Measurements from ENCODE around the gene SNAP29. TPM values are rescaled to one million over a fixed set of nuclear protein-coding genes. Genes with fewer than 3 reads are reported as not detected.
A peak's percentile ranks its signal among the peaks of the same experiment; 100 is the strongest.
"Not testable (repeated sequence)": the region's sequence is repeated elsewhere in the genome, so short reads cannot be mapped to it uniquely, and the experiment has no call there.

Gene SNAP29
- 5.4 and 6.6 TPM in 2 replicates for total RNA-seq (2014; rRNA removed; shearing (Covaris generic))

- peak; percentile 99 for DNase-seq (ENCODE audit: low read depth)
These were observed at the start of gene SNAP29, which contains the start of gene PI4KA for GRCh38 chr22:20858615-20859416. SNAP29 (plus strand) TSS chr22:20859007; CDS start chr22:20859111, 104 bp downstream. PI4KA (minus strand) TSS chr22:20858811; CDS start chr22:20858725, 86 bp downstream.

DNA sequence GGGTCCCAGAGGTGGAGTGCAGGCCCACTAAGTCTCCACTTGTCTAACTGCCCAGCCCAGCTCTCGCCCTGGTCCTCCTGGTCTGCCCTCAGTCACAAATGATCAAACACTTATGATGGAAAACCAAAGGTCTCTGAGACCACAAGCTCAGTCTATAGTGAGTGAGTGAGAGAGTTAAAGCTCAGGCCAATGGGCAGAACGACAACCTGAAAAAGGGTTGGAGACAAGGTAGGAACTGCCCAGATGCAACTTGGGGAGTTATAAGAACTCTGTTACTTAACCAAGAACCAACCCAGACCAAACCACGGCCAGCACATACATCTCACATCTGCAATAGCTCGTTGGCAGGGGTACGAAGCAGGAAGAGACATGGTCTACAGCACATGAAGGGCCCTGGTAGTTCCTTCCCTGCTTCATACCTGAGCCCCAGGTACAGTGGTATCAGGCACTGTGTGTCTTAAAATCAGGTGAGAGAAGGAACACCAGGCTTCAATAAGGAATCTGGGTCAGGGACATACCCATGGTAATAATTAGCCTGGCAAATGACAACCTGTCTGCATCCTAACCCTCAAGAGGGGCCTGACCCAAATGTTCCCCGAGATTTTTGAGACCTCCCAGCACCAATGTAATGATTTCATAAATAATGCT lies 49.1 kb upstream of the SNAP29 start:
- no peak for DNase-seq (ENCODE audit: low read depth)

DNA sequence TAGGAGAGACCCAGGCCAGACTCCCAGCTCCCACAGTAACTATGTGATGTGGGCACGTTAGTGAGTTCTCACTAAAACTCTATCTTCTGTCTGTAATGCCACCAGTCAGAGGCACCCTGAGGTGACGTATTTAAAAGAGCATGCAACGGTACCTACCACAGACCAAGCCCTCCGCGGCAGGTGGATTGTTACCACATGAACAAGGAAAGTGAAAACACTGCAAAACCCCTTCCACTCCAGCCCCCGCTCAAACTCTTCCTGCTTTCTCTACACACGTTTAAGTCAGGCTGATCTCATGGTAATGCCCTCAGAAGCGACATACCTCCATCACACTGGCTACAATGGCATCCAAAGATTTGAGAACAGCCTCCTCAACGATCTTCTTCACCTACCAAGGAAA lies 48.2 kb upstream of the SNAP29 start:
- no peak for DNase-seq (ENCODE audit: low read depth)

GRCh38 chr22:20811171-20811570 lies 47.6 kb upstream of the SNAP29 start:
- no peak for DNase-seq (ENCODE audit: low read depth)

GRCh38 chr22:20811971-20812660 lies 46.7 kb upstream of the SNAP29 start:
- no peak for DNase-seq (ENCODE audit: low read depth)

GRCh38 chr22:20813056-20813455 lies 45.8 kb upstream of the SNAP29 start:
- DNase-seq (ENCODE audit: low read depth) = no peak

GRCh38 chr22:20814221-20814808 lies 44.5 kb upstream of the SNAP29 start:
- no peak for DNase-seq (ENCODE audit: low read depth)

DNA sequence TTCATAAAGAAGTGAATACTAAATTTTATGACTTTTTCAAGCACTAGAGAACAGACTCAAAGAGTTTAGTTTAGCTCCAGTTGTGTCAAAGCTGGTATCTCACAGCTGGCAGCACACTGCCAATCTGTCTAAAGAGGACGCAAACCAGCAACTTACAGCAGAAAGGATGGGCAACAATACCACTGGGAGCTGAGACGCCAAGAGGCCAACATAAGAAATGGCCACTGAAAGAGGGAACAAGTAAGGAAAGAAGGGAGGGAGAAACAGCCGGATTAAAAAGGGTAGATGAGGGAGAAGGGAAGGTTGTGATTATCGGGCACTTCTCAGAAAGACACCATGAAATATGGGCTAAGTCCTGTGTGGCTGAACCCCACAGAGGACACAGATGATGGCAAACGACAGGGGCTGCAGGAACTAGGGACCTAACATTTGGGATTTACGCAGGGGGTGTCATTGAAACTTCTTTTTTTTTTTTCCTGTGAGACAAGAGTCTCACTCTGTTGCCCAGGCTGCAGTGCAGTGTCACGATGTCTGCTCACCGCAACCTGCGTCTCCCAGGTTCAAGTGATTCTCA lies 43.2 kb upstream of the SNAP29 start:
- DNase-seq (ENCODE audit: low read depth) = no peak

- no peak for DNase-seq (ENCODE audit: low read depth)
These were observed 42.2 kb upstream of the SNAP29 start for GRCh38 chr22:20816559-20816958.

DNA sequence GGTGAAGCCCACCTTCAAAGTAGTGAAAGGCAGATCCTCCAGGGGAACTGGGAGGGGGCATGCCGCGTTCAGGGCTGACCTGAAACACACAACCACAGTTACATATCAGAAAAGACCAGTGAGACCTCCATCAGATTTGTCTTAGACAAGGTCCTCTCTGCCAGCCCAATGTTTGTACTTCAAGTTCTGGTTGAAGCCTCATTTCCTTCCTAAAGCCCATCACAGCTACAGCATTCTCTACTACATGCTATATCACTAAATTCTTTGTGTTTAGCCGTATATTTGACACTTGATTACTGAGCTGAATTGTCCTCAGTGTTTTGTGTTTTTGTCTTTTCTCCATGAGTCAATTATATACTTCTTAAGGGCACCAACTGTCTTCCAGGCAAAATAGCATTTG lies 40.3 kb upstream of the SNAP29 start:
- no peak for DNase-seq (ENCODE audit: low read depth)

DNA sequence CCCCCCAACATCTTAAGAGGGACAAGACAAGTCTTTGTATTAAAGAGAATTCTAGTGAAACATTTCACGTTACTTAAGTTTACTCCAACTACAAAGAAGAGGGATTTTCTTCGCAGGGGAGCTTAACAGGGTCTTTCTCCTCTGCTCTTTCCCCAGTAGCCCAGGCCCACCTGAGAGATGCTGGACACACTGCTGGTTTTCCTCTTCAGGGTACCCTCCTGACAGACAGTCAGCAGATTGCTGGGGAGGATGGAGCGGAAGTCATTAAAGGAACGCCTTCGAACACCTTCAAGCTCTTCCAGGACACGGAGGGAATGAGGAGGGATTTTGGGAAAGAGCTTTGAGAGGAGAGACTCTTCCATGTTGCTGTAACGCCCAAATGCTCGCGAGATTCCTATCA lies 39.3 kb upstream of the SNAP29 start:
- no peak for DNase-seq (ENCODE audit: low read depth)

DNA sequence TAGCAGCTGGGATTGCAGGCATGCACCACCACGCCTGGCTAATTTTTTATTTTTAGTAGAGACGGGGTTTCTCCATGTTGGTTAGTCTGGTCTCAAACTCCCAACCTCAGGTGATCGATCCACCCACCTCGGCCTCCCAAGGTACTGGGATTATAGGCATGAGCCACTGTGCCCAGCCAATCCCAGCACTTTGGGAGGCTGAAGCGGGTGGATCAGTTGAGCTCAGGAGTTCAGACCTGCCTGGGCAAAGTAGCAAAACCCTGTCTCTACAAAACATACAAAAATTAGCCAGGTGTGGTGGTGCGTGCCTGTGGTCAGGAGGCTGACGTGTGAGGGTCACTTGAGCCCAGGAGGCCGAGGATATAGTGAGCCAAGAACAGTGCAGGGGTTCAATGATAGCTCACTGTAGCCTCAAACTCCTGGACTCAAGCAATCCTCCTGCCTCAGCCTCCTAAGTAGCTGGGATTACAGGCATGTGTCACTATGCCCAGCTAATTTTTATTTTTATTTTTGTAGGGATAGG lies 37.0 kb upstream of the SNAP29 start:
- DNase-seq (ENCODE audit: low read depth) = not testable (repeated sequence)

GRCh38 chr22:20822240-20822639 lies 36.6 kb upstream of the SNAP29 start:
- no peak for DNase-seq (ENCODE audit: low read depth)

DNA sequence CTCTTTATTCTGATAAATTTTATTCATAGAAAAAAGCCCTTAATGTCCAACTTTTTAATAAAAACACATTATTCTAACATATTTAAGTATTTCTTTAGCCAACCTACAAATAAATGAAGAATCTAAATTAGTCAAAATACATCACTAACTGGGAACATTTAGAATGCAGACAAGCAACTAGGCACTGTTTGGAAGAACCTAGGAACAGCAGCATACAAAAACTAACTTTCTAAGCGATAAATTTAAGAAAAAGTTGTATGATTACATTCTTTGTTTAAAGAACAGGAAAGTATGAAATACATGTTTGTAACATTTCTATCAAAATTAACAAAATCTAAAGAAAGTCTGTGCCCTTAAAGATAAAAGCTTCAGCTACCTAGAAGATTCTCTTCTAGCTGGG lies 35.5 kb upstream of the SNAP29 start:
- DNase-seq (ENCODE audit: low read depth) = no peak

GRCh38 chr22:20825216-20825615 lies 33.6 kb upstream of the SNAP29 start:
- not testable (repeated sequence) for DNase-seq (ENCODE audit: low read depth)

- DNase-seq (ENCODE audit: low read depth) = no peak
These were observed 33.2 kb upstream of the SNAP29 start for GRCh38 chr22:20825624-20826023.

DNA sequence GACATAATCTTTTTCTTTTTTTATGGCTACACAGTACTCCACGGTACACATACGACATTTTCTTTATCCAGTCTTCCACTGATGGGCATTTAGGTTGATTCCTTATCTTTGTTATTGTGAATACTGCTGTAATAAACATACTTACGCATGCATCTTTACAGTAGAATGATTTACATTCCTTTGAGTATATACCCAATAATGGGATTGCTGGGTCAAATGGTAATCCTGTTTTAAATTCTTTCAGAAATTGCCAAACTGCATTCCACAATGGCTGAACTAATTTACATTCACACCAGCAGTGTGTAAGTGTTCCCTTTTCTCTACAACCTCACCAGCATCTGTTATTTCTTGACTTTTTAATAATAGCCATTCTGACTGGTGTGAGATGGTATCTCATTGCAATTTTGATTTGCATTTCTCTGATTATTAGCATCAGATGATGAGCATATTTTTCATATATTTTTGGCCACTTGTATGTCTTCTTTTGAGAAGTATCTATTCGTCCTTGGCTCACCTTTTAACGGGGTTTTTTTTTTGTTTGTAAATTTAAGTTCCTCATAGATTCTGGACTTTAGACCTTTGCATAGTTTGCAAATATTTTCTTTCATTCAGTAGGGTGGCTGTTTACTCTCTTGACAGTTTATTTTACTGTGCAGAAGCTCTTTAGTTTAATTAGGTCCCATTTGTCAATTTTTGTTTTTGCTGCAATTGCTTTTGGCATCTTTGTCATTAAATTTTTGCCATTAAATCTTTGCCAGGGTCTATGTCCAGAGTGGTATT lies 32.2 kb upstream of the SNAP29 start:
- not testable (repeated sequence) for DNase-seq (ENCODE audit: low read depth)

DNA sequence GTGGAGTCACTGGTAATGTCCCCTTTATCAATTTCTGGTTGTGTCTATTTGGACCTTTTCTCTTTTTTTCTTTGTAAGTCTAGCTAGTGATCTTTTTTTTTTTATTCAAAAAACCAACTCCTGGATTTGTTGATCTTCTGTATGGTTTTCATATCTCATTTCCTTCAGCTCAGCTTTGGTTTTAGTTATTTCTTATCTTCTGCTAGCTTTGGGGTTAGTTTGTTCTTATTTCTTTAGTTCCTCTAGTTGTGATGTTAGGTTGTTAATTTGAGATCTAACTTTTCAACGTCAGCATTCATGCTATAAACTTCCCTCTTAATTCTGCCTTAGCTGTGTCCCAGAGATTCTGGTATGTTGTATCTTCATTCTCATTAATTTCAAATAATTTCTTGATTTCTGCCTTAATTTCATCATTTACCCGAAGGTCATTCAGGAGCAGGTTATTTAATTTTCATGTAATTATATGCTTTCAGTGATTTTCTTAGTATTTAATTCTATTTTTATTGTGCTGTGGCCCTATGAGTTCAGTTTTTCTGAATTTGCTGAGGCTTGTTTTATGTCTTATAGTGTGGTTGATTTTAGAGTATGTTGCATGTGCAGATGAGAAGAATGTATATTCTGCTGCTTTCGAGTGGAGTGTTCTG lies 29.2 kb upstream of the SNAP29 start:
- DNase-seq (ENCODE audit: low read depth) = no peak

DNA sequence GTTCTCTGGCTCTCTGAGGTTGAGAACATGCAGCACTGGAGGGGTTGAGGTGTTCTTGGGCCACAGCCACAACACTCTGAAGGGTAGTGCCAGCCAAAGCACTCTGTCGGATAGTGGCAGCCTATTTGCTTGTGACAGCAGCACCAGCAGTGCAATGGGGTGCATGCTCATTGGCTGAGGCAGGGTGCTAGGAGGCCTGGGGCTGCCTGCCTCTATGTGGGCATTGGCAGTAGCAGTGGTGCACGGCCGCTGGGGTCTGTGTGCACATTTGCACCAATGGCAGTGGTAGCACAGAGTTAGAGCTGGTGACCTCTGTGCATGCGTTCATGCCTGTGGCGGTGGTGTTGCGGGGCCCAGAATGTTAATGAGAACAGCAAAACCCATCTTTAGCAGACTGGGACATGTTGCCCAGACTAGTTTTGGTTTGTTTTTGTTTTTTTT lies 25.6 kb upstream of the SNAP29 start:
- DNase-seq (ENCODE audit: low read depth) = no peak

GRCh38 chr22:20834206-20834605 lies 24.6 kb upstream of the SNAP29 start:
- DNase-seq (ENCODE audit: low read depth) = no peak
